HUDEP-2 (cell line): ENCODE measurements around the gene RPS21.

ENCODE experiments used
- DNase-seq, 76 experiments: peaks; one replicate each; lab custom pipeline; 2025; ENCODE audit not compliant: unreplicated experiment in 76 of 76; lab: John Stamatoyannopoulos, UW

Gene RPS21

GRCh38 chr20:62353289-62354030 is 33.4 kb upstream of the RPS21 start:
- DNase-seq, result no peak

DNA sequence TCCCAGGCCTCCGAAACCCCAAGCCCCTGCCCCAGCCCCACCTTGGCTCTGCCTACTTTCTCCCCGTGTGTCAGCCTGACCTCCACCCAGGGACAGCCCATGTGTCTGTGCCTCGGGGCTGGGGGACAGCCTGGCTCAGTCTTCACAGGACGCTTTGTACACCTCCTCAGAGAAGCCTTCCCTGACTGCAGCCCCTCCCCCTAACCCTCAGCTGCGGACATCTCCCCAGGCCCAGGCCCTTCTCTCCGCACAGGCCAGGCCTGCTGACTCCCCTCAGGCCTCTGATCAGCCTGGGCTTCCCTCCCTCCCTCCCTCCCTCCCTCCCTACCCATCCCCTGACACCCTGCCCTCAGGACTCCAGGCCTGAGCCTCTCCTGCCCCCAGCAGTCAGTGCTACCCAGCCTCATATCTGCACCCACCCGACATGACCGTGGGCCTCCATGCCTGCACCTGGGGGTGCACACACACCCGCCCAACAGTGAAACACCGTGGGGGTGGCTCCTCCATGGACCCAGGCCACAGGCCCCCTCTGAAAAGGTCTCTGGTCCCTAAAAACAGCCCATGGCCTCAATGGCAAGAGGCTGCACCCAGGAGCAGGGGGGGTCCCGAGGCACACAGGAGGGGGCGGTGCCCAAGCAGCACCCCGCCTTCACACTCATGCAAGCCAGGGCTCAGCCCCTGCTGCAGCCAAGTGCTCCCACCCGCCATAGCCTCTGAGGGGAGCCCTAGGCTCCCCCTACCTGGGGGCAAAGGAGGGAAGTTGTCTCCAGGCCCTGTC is 32.7 kb upstream of the RPS21 start:
- DNase-seq, result no peak

DNA sequence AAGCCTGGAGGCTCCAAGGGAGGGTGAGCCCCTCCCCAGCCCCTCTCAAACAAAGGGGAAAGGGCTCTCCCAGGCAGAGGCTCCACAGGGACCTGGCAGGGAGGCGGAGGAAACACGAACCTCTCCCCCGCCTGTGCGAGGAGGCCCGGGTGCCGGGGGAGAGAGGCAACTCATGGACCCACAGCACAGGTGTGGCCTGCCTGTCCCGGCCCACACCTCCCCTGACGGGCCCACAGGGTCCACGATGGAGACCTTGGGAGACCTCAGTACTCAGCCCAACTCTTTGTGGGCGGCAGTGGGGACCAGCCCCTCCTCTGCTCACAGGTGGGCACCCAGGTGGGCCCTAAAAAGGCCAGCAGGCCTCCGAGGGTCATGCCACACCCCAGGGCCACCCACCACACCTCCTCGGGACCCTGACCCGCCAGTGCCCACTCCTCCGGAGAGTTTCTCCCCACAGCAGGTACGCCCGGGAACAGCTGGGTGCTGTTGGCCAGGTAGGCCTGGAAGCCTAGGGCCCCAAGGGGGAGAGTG is 32.0 kb upstream of the RPS21 start:
- DNase-seq, result no peak

GRCh38 chr20:62355516-62355877 is 31.4 kb upstream of the RPS21 start:
- DNase-seq, result no peak

GRCh38 chr20:62355878-62356588 is 30.9 kb upstream of the RPS21 start:
- no peak for DNase-seq

DNA sequence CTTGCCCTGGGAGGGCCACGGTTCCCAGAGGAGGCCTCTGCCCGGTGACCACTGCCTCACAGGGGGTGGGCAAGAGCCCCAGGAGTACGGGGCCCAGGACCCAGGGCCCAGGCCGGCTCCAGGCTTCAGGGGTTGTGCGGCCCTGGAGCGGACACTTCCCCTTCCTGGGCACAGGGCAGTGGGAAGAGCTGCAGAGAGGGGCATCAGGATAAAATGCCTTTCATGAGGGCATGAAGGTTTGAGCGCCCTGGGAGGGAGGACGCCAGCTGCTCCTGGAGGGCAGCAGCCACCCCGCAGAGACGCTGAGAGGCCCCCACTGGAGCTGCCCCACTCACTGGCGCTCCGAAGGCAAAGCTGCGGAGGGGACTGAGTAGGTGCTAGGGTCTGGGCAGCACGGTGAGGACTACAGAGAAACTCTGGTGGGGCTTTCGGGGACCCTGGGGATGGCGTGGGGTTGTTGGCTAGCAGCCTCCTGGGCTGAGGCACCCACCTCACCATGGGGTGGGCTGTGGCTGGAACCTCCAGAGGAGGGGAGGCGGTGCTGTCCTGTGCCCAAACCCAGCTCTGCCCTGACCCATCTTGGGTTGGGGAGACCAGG is 30.2 kb upstream of the RPS21 start:
- DNase-seq, result no peak

DNA sequence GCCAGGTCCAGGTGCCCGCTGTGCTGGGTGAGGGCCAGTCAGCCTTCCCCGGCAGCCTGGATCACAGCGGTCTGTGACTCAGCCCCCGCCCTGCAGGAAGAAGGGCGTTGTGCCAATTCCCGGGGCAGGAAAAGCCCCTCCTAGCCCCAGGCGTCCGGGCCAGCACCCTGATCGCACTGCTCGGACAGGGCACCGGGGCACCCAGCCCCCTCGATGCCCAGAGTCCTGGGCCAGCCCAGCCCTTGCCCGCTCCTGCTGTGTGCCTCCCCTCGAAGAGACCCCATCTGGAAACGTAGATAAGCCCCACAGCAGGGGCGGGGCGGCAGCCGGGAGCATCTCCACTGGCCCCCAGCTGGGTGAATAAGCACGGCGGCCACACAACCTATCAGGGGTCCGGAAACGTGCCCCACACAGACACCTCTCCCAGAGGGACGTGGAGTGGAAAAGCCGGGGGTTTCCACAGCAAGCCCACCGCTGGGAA is 29.7 kb upstream of the RPS21 start:
- DNase-seq, result peak in 72 of 76 experiments; percentile 11 to 91 (median 72)

GRCh38 chr20:62357681-62358080 is 29.2 kb upstream of the RPS21 start:
- DNase-seq, result no peak

GRCh38 chr20:62358171-62359042 is 28.5 kb upstream of the RPS21 start:
- DNase-seq, result peak in 31 of 76 experiments; percentile 5 to 67 (median 35)

DNA sequence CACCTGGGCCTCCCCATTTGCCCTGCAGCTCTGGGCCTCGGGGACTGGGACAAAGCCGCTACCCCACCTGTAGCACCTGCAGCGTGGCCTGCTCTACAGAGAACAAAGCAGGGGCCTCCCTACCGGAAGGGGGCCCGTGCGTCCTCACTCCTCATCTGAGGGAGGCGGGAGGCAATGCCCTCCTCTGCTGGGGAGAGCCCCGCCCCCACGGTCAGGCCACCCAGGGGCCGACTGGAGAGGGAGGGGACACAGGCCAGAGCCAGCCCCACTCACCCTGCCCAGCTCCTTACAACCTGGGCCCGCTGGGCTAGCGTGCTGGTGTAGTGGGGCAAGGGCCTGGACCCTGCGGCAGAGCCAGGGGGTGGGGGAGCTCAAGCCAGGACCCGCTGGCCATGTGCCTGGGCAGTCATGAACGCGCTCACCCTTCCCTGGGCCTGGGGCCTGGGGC is 27.8 kb upstream of the RPS21 start:
- DNase-seq, result no peak

- no peak for DNase-seq
Measured at GRCh38 chr20:62359491-62360121, 27.3 kb upstream of the RPS21 start.

DNA sequence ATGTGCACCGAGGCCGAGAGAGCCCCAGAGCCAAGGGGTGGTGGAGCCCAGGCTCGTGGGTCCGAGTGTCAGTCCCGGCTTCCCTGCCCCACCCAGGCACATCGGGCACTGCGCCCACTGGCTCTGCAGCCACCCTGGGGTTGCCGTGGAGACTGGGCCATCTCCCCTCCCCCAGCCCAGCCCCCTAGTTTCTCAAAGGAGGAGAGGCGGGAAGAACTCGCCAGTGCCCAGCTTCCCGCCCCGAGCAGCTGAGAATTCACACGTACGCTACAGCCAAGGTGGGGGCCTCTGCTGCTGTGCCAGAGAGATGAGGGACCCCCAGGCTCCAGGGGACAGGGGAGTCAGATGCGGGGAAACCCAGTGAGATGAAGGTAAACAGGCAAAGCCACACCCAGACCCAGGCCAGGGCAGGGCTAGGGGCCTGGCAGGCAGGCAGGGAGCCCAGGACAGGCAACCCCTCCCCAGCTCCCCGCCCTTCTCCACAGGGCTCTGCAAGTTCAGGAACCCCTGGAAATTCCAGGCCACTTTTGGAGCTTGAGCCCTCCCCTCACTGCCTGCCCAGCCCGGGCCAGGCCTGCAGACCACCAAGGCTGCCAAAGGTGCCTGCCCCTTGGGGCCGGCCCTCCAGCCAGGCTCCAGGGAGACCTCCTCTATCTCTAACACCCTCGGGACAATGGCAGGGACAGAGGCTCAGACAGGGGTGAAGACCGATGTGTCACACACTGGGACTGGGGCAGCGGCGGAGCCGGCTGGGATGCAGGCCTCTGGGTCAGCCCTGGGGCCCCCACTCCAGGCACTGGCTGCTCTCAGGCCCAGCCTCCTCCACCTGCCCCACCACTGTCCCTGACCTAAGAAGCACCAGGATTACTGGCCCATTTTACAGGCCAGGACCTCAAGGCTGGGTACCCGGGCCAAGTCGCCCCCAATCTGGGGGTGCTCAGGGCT is 25.8 kb upstream of the RPS21 start:
- peak in 2 of 76 experiments; percentile 15 to 32 for DNase-seq

- DNase-seq, result no peak
Measured at GRCh38 chr20:62361799-62362589, 24.9 kb upstream of the RPS21 start.

- DNase-seq, result no peak
Measured at GRCh38 chr20:62362590-62362940, 24.3 kb upstream of the RPS21 start.

DNA sequence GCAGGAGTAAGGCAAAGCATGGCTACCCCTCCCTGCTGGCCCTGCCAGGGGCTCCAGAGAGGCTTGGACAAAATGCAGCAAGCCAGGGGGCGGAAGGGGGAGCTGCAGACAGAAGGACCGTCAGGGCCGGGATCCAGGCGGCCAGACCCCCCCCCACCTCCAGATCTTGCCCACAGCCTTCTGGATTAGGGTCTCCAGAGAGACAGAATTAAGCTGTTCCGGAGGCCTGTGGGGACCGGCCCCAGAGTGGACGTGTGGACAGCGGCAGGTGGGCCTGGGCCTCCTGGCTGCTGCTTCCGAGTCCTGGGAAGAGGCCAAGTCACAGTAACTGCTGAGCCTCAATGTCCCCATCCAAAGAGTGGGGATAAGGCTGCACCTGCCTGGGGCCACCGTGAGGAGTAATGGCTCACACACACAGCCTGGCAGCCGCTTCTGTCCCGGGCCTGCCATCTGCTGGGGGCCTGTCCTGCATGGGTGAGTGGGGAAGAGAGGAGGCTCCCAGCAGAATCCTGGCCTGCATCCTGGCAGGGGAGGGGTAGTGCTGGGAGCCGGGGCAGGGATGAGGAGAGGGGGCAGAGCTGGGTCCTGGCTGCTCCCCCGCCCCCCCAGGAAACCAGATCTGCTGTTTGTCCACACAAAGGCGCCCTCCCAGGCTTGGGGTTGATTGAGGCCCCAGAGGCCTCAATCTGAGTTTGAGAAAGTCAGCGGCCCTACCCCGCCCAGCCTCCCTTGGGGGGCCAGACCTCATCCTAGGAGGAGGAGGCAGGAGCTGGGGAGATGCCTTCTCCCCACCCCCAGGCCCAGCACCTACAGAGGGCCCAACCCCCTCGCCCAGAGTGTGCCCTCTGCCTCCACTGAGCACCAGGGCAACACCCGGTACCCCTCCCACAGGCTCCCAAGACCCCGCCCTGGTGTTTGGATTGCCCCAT is 23.6 kb upstream of the RPS21 start:
- DNase-seq, result peak in 1 of 76 experiments; percentile 12
